Osteoblast (primary cell): ENCODE results near the gene TNFRSF1A. TPM values are rescaled to one million over a fixed set of nuclear protein-coding genes. Genes with fewer than 3 reads are reported as not detected.

Source experiments
- DNase-seq: peaks from one replicate; pipeline ENCODE4 v3.0.0; 2011; ENCODE audit warnings: low spot score, mixed read lengths; ENCODE audit not compliant: insufficient read length; ENCODE audit errors: missing footprints
- H2AFZ ChIP-seq: 2 replicates; pipeline ENCODE4 v1.6.0; 2011; ENCODE audit warnings: mild to moderate bottlenecking, low read length
- H3K27ac ChIP-seq: 2 replicates; pipeline ENCODE4 v1.5.1; 2011; ENCODE audit warnings: mild to moderate bottlenecking, low read depth, low read length, moderate library complexity
- H3K27me3 ChIP-seq: 2 replicates; pipeline ENCODE4 v1.6.0; 2012; ENCODE audit warnings: mild to moderate bottlenecking, control low read depth, inconsistent platforms, low read length, moderate library complexity; ENCODE audit not compliant: insufficient read depth
- H3K36me3 ChIP-seq: 2 replicates; pipeline ENCODE4 v1.5.1; 2011; ENCODE audit warnings: mild to moderate bottlenecking, low read length, control low read depth, moderate library complexity; ENCODE audit not compliant: insufficient read depth
- H3K4me1 ChIP-seq: 2 replicates; pipeline ENCODE4 v1.5.1; 2011; ENCODE audit warnings: mild to moderate bottlenecking, low read length, control low read depth, moderate library complexity; ENCODE audit not compliant: insufficient read depth
- H3K4me2 ChIP-seq: 2 replicates; pipeline ENCODE4 v1.6.0; 2011; ENCODE audit warnings: mild to moderate bottlenecking, low read length; ENCODE audit not compliant: insufficient read depth
- H3K4me3 ChIP-seq: fragments of 200-600 bp; sonication (generic); 3 replicates; pipeline ENCODE4 v1.5.1; 2012; ENCODE audit warnings: mild to moderate bottlenecking, low read length, inconsistent platforms; ENCODE audit not compliant: insufficient read depth
- H3K79me2 ChIP-seq: 2 replicates; pipeline ENCODE4 v1.6.0; 2012; ENCODE audit warnings: mild to moderate bottlenecking, low read length, control low read depth, inconsistent platforms; ENCODE audit not compliant: insufficient read depth
- H3K9me3 ChIP-seq: 2 replicates; pipeline ENCODE4 v1.5.1; 2011; ENCODE audit warnings: low read depth, low read length, control low read depth
- H4K20me1 ChIP-seq: 2 replicates; pipeline ENCODE4 v1.6.0; 2012; ENCODE audit warnings: mild to moderate bottlenecking, low read length, control low read depth; ENCODE audit not compliant: insufficient read depth
- total RNA-seq: library from RNA; depleted of rRNA; stranded (reverse); fragments of >200 nt; gene quantifications from 2 replicates; pipeline ENCODE4 v1.2.3, GENCODE V29; 2012
- TF ChIP-seq, protein P1 (sequence below): IDR thresholded peaks from 2 replicates; pipeline ENCODE4 v1.5.1; 2011; ENCODE audit warnings: mild to moderate bottlenecking, low read depth, low read length, moderate library complexity; ENCODE audit errors: extremely low read depth

The TNFRSF1A gene
- total RNA-seq, 1 donor = 228 TPM

DNA sequence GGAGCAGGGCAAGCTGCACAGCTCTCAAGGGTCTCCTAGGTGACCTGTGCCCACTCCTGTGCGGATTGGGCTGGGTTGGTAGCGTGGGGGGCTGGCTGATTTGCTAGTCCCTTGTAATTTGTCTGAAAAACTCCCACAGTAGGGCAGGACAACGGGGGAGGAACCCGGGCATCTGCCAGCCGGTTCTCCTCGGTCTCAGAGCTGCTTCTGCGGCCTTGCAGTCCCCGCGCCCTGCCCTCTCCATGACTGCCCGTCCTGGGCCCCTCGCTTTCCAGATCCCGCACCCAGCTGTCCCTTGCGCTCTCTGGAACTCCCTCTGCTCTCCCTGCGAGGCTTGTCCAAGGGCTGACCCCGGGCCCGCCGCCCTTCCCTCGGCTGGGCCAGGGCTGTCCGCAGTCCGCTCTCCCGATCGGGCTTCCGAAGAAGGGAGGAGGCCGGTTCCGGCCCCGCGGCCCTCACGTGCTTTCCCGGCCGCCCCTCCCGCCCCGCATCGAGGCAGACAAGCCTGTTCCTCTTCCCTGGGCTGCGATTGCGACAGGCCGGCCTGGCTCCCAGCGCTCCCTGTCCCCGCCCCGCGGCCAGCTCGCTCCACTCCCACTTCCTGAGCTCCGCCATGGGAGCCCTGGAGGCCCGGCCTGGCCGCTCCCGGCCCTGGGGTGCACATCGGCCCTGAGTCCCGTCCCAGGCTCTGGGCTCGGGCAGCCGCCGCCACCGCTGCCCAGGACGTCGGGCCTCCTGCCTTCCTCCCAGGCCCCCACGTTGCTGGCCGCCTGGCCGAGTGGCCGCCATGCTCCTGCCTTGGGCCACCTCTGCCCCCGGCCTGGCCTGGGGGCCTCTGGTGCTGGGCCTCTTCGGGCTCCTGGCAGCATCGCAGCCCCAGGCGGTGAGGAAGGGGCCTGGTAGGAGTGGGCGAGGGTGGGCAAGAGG lies 42.0 kb upstream of the TNFRSF1A start, which contains the start of gene LTBR:
TSS of gene LTBR (plus strand) at position 591 of the 927 bp plus-strand sequence. CDS start at position 788, 197 bp downstream.
- H3K9me3 ChIP-seq = no peaks in the 10 kb centered on the region
- peak within 1 kb of the TSS; percentile 88 for H3K4me2 ChIP-seq
- H3K4me1 ChIP-seq = peaks cover 25% of the 10 kb centered on the region
- DNase-seq = peak; percentile 99
- H2AFZ ChIP-seq = peak within 1 kb of the TSS; percentile 87
- H3K4me3 ChIP-seq = peak within 1 kb of the TSS; percentile 85
- peaks cover 4% of the 10 kb centered on the region for H4K20me1 ChIP-seq
- peaks cover 35% of the 10 kb centered on the region for H3K36me3 ChIP-seq
- peaks cover 43% of the 10 kb centered on the region for H3K79me2 ChIP-seq
- H3K27me3 ChIP-seq = no peaks in the 10 kb centered on the region
- TF ChIP-seq, protein P1, sequence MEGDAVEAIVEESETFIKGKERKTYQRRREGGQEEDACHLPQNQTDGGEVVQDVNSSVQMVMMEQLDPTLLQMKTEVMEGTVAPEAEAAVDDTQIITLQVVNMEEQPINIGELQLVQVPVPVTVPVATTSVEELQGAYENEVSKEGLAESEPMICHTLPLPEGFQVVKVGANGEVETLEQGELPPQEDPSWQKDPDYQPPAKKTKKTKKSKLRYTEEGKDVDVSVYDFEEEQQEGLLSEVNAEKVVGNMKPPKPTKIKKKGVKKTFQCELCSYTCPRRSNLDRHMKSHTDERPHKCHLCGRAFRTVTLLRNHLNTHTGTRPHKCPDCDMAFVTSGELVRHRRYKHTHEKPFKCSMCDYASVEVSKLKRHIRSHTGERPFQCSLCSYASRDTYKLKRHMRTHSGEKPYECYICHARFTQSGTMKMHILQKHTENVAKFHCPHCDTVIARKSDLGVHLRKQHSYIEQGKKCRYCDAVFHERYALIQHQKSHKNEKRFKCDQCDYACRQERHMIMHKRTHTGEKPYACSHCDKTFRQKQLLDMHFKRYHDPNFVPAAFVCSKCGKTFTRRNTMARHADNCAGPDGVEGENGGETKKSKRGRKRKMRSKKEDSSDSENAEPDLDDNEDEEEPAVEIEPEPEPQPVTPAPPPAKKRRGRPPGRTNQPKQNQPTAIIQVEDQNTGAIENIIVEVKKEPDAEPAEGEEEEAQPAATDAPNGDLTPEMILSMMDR = no peak
- H3K27ac ChIP-seq = peak within 1 kb of the TSS; percentile 84

GRCh38 chr12:6382982-6383381 lies 41.1 kb upstream of the TNFRSF1A start:
- TF ChIP-seq, protein P1 = no peak
- no peaks in the 10 kb centered on the region for H3K9me3 ChIP-seq
- peaks cover 26% of the 10 kb centered on the region for H3K36me3 ChIP-seq
- peaks cover 40% of the 10 kb centered on the region for H3K79me2 ChIP-seq
- H4K20me1 ChIP-seq = peaks cover 4% of the 10 kb centered on the region
- H2AFZ ChIP-seq = no peak overlapping the region
- peak overlapping the region; percentile 88 for H3K4me2 ChIP-seq
- peaks cover 25% of the 10 kb centered on the region for H3K4me1 ChIP-seq
- H3K27ac ChIP-seq = peak overlapping the region; percentile 84
- DNase-seq = peak; percentile 44
- H3K4me3 ChIP-seq = no peak overlapping the region
- H3K27me3 ChIP-seq = no peaks in the 10 kb centered on the region

- H3K9me3 ChIP-seq = no peaks in the 10 kb centered on the region
- DNase-seq = no peak
- TF ChIP-seq, protein P1 = no peak
- H3K27ac ChIP-seq = no peak overlapping the region
- H3K4me3 ChIP-seq = no peak overlapping the region
- H3K4me2 ChIP-seq = no peak overlapping the region
- H4K20me1 ChIP-seq = peaks cover 4% of the 10 kb centered on the region
- H3K4me1 ChIP-seq = peaks cover 30% of the 10 kb centered on the region
- H3K27me3 ChIP-seq = no peaks in the 10 kb centered on the region
- H2AFZ ChIP-seq = no peak overlapping the region
- H3K36me3 ChIP-seq = peaks cover 20% of the 10 kb centered on the region
- peaks cover 36% of the 10 kb centered on the region for H3K79me2 ChIP-seq
Observed at GRCh38 chr12:6382371-6382770, 40.5 kb upstream of the TNFRSF1A start.
